GM19467 (cell line): ENCODE data around the gene TRIP4.
"Not testable (repeated sequence)": the region's sequence is repeated elsewhere in the genome, so short reads cannot be mapped to it uniquely, and the experiment has no call there.

Experiments used
- ATAC-seq: cut with Tn5 transposase; IDR thresholded peaks from one replicate; pipeline ENCODE4 v1.9.1; 2021; ENCODE audit warnings: mild to moderate bottlenecking, moderate library complexity; ENCODE audit not compliant: unreplicated experiment

Gene TRIP4

DNA sequence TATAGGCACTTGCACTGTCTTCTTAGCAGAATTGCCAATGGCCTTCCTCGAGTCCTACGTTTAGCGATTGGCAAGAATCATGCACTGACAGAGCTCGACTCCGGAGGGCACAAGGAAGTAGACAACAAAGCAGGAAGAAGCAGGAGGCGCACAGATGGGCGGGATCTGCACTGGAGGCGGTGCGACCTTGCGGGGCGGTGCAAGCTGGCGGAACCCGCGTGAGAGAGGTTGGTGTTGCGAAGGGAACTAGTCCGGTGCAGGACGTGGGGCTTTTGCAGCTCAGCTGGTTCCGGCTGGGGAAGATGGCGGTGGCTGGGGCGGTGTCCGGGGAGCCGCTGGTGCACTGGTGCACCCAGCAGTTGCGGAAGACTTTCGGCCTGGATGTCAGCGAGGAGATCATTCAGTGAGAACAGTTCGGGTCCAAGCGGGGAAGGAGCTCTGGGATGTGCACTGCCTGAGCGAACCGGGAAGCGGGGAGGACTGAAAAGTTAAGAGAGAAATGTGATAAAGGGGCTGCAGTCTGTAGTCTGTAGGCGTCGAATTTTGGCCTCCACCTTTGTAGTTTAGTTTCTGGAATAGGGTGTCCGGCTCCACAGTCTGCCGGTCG, at the start of gene TRIP4:
TRIP4 (plus strand) TSS at position 275 of the 607 bp plus-strand sequence; CDS start at position 303, 28 bp downstream.
- ATAC-seq: peak; percentile 91

DNA sequence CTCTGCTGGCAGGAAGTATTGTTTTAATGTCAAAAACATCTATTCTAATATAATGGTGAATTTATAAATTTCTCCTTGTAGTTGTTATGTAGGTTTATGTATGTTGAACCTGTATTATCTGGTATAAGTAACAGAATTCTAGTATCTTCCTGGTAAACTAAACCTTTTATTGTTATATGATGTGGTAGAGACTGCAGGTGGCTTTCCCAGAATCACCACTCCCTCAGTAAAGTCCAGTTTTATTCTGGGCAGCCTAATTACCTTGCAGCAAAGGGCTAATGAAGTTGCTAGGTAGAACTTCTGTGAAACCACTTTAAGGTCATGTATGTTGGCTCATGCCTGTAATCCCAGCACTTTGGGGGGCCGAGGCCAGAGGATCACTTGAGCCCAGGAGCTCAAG, 47.3 kb upstream of the TRIP4 start:
- no peak for ATAC-seq

DNA sequence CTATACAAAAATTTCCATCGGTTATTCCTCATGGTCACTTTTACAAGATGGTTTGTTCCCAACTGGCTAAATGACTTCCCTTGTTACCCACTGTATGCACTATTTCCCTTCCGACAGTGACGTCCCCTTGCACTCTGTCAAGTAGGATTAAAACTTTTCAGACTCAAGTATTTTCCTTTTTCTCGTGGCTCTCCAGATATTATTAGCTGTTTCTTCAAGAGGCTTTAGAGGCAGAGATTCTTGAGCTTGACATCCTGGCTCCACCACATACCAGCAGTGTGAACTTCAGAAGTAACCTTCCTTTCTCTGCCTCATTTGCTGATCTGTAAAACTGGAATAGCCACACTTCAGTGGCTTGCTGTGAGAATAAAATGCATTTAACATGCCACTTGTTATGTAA, 45.7 kb upstream of the TRIP4 start:
- no peak for ATAC-seq

DNA sequence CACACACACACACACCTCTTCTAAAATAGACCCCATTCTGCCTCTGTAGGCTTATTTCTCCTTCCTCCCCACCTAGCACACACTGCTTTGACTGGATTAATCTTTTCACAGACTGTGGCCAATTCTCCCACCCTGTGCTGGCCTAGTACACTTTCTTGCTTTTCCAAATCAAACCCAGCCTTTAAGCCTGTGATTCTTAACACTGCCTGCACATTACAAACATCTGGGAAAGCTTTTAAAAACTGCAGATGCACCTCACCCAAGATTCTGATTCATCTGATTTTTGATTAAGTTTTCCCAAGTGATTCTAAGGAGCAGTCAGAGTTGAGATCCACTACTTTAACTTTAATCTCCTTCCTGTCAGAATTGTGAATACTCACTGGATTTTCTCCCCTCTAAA, 44.4 kb upstream of the TRIP4 start:
- no peak for ATAC-seq

DNA sequence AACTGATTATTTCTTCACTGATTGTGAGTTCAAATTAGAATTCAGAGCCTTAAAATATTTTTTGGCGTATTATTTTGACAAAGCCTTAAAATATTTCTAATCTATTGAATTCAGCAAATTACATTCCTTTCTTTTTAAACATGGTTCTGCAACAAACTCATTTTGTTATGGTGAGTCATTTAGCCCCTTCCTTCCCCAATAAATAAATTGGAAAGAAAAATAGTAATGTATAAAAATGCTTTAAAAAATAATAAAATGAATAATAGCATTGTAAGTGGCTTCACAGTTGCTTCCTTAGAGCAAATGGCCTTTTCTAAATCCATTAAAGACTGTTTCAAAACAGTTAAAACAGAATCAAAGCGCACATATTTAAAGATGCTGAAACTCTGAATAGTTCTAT, 43.8 kb upstream of the TRIP4 start:
- ATAC-seq: no peak

DNA sequence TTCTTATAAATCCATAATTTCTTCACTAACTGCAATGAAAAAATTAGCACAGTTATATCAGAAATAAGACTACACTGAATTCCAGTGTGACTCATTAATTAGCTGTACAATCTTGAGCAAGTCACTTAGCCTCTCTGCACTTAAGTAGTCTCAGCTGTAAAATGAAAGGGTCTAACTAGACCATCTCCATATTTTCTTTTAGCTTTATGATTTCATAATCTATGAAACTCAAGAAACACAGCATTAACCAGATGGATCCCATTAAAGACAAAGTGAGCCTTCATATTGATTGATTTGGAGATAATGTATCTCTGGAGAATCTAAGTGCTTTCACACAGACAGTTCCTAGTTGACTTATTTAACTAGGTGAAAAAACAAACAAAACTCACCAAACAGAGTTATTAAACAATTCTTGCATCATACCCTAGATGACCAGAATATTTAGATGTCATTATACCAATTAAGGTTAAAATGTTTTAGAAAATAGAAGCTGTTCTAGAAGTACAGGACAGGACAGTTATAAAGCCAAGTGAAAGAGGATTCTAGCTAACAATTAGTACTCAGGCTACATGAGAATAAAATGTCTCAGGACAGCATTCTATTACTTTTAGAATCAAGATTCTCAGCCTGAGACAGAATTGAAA, 42.9 kb upstream of the TRIP4 start:
- no peak for ATAC-seq

DNA sequence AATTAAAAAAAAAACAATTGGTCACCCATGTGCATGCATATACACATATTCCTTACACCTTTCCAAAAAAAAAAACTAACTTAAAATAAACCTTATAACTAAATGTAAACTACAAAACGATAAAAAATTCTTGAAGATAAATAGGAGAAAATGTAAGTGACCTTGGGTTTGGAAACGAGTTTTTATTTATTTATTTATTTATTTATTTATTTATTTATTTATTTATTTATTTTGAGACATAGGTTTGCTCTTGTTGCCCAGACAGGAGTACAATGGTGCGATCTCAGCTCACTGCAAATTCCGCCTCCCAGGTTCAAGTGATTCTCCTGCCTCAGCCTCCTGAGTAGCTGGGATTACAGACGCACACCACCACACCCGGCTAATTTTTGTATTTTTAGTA, 41.4 kb upstream of the TRIP4 start:
- not testable (repeated sequence) for ATAC-seq

DNA sequence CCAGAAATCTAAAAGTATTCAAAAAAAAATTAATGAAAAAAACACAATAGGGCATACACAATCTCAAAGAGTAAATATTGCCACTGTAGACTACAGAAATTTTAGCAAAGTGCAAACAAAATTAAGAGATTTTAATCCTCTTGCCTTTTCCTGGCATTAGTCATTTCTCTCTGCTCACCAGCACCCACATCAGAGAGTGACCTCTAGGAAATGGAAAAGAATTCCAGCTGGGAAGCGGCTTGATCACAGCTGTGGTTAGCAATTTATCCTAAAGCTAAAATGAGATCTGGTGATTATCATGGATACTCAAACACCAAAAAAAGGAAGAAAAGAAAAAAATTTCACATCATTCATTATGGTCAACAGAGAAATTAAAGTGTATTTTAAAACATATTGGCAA, 39.2 kb upstream of the TRIP4 start:
- ATAC-seq: no peak

DNA sequence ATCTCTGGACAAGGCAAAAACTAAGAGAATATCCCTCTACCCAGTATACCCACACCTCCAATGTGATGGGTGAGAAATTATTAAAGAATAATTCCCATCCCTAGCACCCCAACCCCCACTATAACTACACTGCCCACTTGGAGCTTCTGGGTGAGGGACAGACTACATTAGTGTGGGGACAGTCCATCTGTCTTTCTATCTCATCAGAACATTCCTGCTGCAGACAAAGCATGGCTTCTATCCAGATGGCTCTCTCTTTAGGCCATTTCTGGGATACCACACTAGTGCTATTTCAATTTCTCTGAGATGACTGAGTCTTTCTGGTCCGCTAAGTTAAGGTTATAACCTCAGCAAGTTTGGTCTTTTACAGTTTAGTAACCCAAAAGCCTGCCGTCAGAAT, 38.3 kb upstream of the TRIP4 start:
- no peak for ATAC-seq

DNA sequence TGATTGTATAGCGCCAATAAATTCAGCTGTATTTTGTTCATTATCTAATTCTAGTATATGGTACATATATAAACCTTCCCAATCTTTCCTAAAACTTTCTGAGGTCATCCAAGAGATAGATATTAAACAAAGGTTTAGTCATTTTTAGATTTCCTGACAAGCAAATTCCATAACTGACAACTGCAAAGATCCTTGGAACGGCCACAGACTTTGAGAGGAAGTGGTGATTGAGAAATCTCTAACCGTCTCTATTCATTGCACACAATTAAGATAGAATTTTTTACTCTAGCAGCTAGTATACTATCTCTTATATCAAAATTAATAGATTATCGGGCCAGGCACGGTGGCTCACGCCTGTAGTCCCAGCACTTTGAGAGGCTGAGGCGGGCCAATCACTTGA, 36.4 kb upstream of the TRIP4 start:
- ATAC-seq: no peak

DNA sequence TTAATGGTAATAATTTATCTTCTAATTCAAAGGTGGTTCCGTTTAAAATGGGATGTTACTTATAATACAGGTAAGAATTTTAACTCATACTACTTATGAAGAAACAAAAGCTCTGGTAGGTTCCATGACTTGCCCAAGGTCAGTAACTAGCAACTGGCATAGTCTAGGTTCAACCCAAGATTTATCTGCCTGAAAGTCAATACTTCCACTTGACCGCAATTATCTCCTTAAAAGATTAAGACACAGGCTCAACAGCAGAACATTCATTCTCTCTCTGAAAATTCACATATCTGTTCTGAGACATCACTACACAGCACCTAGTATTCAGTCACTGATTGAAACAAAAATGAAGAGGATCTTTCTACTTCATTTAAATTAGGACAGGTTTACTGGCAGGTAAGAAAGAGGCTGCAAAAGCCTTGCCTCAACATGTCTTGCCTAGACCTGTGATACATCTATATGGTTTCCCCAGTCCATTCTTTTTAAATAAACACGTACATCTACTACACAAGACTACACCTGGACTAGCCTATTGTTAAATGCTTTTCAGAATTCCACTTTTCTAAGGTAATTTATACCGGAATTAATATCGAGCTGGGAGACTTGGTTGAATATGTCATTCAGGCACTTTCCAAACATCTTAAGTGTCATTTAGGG, 32.8 kb upstream of the TRIP4 start:
- ATAC-seq: no peak

DNA sequence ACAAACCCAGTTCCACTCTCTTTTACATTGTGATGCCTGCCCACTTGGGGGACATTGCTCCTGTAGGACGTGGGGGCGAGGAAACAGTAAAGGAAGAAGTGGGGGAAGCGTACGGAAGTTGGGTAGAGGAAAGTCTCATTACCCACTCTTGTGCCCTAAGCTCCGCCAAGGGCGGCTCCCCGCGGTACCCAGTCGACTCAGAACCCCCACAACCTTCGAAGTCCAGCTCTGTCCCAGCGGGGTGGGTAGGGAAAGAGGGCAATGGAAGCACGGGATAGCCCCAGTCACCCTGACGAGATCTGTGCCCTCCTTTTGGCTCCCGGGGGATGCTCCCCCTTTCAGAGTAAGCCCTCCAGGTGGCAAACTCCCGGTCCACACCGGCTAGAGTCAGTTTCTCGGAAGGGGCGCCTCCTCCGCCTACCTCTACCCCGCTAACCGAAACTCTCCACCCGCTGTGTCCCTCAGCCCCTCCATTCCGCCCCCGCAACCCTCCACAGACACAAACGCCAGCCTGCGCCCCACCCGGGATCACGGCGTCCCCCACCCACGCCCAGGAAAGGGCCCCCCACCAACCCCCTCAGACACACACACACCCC, 32.2 kb upstream of the TRIP4 start:
- ATAC-seq: no peak

DNA sequence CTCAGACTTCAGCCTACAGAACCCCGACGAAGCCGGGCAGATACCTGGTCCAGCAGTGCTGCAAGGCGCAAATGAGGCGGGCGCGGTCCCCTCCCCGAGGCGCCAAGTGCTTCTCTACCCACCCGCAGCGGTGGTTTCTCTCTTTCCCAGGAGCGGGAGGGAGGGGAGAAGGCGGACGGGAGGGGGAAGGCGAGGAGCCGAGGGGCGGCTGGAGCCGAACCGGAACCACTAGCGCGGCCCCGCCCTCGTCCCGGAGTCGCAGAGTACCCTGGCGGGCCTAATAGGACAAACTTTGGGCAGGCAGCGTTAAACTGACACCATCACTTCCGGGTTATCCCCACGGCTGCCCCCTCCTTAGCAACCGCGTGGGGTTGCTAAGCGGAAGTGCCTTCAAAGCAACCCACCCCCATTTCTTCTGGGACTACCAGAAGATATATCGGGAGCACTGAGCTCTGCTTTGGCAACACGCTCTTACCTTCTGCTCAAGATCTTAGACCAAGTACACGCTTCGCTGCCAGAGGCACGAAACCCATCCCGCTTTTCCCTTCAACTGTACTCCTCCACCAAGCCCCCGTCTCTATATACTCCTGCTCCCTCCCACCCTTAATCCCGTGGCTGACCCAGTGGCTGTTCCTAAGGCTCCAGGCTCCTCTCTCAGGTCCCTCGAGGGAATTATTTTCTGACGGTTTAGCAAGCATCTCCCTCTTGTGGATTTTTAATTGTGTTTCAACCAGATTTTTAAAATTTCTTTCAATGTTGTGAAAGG, 31.5 kb upstream of the TRIP4 start, which contains the start of gene CSNK1G1:
CSNK1G1 (minus strand) TSS at position 230 of the 766 bp plus-strand sequence. CDS start 55,674 bp downstream, outside the sequence.
- ATAC-seq: peak; percentile 96

DNA sequence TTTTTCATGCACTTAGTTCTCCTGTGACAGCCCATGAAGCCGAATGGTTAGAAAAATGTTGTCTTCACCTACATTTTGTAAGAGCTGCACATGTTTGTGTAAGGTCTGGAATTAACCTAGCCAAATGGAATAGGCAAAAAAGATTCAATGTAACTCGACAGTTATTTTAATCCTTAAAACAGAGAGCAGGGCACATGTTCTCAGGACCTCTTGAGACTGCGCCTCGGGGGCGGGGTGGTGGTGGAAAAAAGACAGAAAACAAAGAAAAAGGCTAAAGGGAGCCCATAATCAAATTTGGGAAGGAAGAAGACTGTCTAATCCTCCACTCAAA, 31.0 kb upstream of the TRIP4 start:
- no peak for ATAC-seq

DNA sequence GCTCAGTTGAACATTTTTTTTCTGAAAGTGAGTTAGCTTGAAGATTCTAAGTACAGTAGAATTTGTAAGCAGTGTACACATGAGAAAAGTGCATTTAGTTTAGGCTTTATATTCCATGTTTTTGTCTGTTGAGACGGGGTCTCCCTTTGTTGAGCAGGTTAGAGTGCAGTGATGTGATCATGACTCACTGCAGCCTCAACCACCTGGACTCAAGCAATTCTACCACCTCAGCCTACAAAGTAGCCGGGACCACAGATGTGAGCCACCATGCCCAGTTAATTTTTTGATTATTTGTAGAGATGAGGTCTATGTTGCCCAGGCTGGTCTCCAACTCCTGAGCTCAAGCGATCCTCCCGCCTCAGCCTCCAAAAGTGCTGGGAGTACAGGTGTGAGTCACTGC, 26.4 kb upstream of the TRIP4 start:
- no peak for ATAC-seq

DNA sequence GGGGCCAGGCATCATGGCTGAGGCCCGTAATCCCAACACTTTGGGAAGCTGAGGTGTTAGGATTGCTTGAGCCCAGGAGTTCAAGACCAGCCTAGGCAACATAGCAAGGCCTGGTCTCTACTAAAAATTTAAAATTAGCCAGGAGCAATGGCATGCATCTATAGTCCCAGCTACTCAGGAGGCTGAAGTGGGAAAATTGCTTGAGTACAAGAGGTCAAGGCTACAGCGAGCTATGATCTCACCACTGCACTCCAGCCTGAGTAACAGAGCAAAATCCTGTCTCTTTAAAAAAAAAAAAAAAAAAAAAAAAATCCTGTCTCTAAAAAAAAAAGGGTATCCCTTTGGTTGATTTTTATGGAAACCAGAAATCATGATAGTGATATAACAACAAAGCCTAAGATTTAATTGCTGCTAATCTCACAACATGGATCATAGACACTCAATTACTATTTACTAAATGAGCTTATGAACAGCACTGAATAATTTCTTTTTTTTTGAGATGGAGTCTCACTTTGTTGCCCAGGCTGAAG, 18.5 kb upstream of the TRIP4 start:
- ATAC-seq: no peak

DNA sequence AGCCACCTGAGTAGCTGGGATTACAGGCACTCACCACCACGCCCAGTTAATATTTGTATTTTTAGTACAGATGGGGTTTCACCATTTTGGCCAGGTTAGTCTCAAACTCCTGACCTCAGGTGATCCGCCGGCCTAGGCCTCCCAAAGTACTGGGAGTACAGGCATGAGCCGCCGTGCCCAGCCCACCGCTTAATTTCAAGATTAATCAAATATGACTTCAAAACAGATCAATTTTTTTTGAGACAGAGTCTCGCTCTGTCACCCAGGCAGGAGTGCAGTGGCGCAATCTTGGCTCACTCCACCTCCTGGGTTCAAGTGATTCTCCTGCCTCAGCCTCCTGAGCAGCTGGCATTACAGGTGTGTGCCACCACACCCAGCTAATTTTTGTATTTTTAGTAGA, 16.3 kb upstream of the TRIP4 start:
- not testable (repeated sequence) for ATAC-seq

DNA sequence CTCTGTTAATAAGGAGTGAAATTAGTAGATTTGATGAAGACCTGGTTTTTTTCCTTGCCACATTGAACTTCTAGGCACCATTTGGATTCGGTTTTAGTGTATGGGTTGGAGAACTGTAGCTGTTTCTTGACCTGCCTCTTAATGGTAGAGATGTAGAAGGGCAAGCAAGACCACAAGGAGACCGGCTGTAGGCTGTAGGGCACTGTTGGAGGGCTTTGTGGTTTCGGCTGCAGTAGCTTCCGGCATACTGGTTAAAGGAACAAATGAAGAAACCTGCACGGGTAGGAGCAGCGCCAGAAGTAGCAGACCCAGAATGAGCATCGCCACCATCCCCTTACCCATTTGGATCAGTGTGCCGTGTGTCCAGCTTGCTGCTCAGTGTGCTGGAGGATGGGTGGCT, 14.3 kb upstream of the TRIP4 start:
- ATAC-seq: no peak

DNA sequence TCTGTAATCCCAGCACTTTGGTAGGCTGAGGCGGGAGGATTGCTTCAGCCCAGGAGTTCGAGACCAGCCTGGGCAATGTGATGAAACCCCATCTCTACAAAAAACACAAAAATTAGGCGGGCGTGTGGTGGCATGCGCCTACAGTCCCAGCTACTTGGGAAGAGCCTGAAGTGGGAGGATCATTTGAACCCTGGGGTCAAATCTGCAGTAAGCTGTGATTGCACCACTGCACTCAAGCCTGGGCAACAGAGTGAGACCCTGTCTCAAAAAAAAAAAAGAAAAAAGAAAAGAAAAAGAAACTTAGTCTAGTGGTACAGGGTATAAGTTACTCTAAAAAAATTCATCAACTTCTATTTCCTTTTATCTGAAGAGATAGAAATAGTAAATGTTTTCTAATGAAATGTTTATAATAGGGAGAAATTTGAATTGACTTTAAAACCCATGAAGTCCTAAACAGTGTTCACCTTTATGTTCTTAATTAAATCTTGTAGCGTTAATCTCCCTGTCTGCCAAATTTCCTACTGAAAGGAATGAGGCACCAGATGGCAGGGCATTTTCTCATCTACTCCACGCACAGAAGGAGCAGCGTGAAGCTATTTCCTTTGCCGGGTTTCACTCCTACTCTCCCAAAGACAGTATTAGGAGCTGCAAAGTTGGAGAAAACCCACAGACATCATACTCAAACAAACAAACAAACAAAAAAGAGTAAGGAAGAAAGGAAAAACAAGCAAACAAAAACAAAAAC, 8.2 kb upstream of the TRIP4 start:
- no peak for ATAC-seq

DNA sequence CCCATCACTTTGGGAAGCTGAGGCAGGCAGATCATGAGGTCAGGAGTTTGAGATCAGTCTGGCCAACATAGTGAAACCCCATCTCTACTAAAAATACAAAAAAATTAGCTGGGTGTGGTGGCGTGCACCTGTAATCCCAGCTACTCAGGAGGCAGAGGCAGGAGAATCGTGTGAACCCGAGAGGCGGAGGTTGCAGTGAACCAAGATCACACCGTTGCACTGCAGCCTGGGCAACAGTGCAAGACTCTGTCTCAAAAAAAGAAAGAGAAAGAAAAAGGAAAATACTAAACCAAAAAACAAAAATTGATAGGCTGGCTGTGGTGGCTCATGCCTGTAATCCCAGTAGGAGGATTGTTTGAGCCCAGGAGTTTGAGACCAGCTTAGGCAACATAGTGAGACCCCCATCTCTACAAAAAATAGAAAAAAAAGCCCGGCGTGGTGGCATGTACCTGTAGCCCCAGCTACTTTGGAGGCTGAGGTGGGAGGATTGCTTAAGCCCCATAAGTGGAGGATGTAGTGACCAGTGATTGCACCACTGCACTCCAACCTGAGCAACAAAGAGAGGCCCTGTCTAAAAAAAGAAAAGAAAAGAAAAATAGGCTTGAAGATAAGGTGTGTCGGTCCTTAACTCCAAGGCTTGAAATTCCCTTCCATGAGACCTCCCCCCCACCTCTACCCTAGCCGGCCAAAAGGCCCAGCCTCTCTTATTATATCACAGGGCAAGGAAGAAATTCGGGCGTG, 7.3 kb upstream of the TRIP4 start:
- ATAC-seq: not testable (repeated sequence)
